Stimulated activated CD4-positive, alpha-beta T cell treated with anti-CD3 and anti-CD28 coated beads, Interleukin-4, amount 100 ng/mL, for 24 hours (primary cell): ENCODE measurements around the gene LRRC17.

ENCODE experiments used
- DNase-seq: peaks from one replicate; pipeline ENCODE4 v3.0.0-alpha.2; 2020

The LRRC17 gene, protein sequence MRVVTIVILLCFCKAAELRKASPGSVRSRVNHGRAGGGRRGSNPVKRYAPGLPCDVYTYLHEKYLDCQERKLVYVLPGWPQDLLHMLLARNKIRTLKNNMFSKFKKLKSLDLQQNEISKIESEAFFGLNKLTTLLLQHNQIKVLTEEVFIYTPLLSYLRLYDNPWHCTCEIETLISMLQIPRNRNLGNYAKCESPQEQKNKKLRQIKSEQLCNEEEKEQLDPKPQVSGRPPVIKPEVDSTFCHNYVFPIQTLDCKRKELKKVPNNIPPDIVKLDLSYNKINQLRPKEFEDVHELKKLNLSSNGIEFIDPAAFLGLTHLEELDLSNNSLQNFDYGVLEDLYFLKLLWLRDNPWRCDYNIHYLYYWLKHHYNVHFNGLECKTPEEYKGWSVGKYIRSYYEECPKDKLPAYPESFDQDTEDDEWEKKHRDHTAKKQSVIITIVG

DNA sequence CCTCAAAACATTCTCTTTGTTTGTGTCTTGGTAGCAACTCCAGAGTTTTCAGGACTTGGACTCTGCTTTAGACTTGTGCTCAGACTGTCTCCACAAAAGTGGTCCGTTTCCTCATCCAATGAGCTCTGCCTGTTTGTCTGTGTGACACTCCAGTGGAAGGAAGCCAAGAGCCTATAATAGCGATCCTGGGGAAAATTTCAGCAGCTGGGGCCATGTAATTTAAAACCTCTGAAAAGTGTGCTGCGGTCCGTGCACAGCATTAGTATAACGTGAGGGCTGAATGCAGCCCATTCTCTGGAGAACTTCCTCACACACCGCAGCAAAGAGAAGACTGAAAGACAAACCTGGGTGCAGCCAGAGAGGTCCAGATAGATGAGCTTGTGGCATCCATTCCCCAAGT is at the start of gene LRRC17:
TSS of gene LRRC17 (plus strand) at position 259 of the 400 bp plus-strand sequence. CDS start 20,914 bp downstream, outside the sequence.
- DNase-seq, result no peak

DNA sequence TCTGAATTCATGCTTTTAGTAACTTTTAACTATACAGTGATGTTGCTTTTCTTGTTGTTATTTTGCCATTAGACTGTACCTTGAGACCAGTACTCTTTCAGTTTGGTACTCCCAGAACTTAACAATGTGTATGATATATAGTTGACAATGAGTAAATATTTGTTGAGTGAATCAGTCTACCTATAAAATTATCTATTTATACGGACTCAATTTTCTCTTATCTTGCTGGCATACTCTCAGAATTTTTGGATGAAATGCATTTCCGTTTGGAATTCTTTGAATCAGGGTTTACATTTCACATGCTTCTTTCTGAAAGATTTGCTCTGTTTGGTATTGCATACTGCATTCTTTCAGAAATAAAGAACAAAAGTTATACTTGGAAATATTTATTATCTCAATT is 47.8 kb upstream of the LRRC17 start:
- DNase-seq, result no peak

DNA sequence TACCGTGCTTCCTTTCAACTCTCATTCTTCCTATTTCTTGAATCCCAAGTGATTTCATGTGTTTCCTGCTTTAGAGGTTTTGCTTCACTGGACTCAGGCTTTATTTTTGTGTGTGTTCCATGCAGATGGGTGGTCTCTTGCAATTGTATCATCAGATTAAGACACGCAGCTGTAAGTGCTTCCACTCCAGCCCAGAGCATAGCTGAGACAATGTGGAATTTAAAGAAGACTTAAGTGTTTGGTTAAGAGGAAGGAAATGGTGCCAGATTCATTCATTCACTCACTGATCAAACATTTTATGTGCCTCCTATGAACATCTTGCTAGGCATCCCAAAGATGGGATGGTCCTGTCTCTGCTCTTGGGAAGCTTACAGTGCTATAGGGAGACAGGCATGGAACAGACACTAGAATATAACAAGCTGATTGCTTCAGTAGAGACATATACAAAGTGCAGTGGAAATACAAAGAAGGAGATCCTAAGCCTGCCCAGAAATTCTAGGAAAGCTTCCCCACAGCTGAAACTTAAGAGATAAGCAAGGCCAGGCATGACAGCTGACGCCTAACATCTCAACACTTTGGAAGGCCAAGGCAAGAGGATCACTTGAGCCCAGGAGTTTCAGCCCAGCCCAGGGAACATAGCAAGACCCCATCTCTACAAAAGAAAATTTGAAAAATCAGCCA is 46.1 kb upstream of the LRRC17 start:
- DNase-seq, result no peak

DNA sequence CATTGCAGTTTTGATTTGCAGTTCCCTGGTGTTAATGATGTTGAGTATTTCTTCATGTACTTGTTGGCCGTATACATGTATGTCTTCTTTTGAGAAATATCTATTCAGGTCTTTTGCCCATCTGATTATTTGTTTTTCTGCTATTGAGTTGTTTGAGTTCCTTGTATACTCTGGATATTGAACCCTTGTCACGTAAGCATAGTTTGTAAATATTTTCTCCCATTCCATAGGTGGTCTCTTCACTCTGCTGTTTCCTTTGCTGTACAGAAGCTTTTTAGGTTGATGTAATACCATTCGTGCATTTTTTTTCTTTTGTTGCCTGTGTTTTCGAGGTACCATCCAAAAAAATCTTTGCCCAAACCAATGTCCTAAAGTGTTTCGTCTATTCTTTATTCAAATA is 43.6 kb upstream of the LRRC17 start:
- no peak for DNase-seq

DNA sequence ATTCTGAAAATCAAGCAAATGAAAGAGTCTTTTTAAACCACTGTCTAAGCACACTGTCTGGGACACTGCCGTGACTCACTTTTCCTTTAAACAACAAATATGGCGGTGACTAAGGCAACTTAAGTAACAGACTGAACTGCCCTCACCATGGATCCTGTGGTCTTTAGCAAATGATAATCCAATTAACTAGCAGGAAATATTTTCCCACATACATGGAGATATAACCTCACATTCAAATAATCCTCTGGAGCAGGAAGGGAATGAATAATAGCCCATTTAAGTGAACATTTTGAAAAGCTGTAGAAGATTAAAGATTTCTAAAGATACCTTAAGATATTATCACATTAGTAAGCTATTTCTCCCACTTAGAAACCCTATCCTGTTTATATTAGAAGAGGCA is 40.3 kb upstream of the LRRC17 start:
- no peak for DNase-seq

DNA sequence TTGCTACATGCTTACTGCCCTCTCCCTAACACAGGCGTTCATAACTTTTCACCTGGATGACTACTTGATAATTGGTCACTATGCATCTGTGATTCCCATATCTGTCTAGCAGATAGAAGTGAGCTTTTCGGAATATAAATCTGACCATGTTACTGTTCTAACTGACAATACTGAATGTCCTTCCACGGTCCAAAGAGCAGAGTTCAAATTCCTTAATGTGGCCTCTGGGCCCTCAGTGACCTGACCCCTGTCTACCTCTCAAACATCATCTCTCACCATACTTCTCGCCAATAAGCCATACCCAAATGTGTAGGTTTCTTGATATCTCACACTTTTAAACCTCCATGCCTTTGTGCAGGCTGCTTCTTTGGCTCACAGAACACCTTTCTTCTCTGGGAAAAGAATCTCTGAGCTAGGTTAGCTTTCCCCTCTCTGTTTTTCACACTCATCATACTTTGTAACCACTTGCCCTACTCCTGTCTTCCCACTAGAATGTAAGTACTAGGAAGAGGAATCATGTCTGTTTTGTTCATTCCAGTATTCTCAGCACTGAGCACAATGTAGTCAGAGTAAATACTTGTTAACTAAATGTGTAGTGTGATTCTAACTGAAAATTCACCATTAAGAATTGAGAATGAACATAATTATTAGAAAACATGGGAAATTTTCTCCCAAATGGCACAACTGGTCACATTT is 39.2 kb upstream of the LRRC17 start:
- DNase-seq, result no peak

DNA sequence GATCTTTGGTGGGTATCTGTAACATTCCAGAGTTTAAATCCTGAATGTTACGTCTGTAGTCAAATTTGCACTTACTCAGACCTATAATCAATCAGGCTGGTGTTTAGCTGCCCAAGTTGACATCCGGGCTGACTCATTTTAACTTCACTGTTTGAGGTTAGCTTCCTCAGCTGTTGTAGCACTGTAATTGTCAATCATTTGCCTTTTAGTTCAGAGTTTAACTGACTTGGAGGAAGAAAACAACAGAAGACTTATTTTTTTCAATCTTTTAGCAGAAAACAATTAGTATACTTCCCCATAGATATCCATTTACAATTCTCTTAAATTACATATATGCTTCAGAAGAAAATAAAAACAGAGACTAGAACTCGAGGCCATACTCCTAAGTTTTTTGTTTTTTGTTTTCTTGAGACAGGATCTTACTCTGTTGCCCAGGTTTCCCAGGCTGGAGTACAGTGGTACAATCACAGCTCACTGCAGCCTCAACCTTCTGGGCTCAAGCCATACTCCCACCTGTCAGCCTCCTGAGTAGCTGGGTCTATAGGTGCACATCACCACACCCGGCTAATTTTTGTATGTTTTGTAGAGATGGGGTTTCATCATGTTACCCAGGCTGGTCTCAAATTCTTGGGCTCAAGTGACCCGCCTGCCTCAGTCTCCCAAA is 38.5 kb upstream of the LRRC17 start:
- DNase-seq, result peak; percentile 7

DNA sequence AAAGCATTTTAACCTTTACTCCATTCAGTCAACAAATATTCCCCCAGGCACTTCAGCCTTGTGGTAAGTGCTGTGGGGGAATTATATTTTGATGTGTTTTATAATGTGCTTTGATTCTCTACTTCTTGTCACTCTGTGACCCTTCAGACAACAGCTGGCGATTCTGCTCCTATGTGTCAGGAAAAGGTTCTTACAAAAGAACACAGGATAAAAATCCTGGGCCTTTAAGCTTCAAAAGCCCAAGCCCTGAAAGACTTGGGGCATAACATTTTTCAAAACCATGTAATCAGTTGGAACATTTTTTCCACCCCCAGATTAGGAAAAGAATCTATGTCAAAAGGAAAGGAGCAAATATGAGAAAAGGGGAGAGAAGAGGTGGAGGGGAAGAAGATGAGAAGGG is 37.8 kb upstream of the LRRC17 start:
- no peak for DNase-seq

DNA sequence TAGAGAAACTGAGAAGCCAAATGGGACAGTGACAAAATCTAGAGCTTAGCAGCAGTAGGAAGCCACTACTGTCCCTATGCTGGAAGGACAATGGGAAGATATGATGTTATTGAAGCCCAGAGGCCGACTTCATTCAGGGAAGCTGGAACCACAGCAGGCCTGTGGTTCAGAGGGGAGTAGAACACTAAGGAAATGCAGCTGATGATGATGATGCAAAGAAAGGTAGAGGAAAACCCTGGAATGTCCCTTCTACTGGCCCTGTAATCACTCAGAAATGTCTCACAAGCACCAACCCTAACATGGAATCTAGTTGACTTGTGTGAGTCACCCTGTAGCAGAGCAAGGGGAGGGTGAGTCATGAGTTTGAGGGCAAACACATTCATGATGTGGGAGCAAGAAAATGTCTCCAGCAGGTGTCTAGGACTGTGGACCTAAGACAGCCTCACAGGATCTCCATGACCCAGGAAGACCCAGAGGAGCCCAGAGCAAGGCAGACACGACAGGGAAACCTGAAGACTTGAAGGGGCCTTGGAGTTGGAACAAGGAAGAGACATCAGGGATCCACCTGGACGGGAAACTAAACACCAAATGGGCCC is 37.0 kb upstream of the LRRC17 start:
- DNase-seq, result peak; percentile 39

DNA sequence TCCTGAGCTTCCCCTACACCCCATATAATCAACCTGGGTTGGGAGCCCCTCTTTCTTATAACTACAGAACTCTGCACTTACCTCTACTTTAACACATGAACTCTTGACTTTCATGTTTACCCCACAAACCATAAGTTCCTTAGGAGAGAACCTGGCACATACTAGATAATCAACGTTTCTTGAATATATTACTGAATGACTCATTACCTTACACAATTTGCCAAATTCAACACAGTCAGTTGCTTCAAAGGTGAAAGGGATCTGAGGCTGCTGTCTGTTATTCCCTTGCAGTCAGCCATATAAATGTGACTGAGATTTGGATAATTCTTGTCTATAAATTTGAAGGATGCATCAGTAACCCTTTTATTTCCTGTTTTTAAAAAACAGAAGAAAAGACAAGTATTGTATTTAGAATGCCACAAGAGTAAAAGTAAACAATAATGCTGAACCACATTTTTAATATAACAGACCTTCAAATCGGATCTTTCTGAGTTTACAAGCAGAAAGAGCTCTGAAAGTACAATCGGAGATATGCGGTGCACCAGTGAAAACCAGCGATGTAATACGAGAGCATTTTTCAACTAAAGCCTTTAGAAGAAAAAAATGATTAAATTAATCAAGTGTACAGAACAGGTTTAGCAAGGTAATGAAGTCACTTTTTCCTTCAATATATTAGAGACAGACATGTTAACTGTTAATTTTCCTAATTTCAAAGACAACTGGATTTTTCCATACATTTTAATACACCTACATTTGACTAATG is 29.5 kb upstream of the LRRC17 start:
- no peak for DNase-seq

DNA sequence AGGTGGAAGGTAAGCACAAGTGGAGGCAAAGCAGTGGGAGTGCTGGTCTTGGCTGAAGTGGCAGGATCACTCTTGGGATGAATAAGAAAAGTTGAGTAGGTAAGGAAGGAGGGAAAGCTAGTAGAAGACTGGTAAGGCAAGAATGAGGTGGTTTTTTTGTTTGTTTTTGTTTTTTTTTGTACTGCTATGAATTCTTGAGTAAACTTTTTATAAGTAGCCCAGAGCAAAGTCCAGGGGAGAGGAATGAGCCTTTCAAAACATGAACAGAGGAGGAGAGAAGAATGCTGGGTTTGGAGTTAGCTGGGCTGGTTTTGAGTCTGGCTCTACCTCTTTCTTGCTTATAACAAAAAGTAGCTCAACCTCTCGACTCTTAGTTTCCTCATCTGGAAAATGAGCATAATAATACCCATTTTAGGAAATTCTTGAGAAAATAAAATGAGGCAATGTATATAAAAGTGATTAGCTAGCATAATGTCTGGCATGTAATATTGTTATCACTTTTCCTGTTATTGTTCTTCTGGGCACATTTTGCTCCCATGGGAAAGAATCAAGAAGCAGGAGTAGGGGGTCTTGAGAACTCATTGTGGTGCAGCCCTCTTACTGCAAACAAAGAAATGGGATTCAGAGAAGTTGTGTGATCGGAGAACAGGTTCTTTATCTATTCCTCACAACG is 24.1 kb upstream of the LRRC17 start:
- DNase-seq, result no peak

DNA sequence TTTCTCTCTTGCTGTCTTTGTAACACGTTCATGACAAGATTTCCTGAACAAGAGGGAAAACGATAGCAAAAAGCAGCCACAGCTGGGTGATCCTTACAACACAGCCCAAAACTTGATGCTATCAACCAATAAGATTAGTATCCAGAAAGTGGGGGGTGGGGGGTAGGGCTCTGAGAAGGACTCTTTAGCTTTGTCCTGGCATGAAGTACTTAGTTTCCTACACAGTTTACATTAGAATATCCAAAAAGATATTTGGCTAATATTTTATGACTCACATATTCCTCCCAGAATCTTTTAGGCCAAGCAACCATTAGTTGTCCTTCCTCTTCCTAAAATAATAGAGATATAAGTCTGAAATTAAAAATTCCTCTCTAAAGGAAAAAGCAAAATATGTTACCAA is 22.9 kb upstream of the LRRC17 start:
- DNase-seq, result no peak

DNA sequence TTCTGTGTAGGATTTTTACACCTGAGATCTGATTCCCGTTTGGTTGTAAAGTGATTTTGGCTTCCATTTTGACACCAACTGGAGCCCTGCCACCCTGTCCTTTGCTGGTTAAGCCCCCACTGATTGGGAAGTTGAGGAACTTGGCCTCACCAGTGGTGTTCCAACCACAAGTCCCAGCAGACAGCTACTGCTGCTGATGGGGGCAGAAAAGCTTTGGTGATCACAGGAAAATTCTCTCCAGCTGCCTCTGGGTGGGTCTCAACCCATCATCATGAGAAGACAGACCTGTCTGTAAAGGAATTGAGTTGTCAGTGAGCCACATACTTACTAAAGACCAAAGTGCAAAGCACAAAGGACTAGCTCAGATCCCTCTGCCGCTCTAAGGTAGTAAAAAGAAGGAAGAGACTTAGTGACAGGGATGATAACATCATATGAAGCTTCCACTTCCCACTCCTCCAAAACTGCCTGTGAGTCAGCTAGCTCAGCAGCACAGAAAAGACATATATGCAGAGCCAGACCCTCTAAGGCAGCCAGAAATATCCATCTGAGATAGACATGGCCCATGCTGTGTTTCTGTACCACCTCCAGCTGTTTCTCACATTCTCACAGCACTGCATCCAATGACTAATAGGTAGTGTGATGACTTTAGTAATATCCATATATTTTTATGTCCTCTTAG is 22.4 kb upstream of the LRRC17 start:
- no peak for DNase-seq

DNA sequence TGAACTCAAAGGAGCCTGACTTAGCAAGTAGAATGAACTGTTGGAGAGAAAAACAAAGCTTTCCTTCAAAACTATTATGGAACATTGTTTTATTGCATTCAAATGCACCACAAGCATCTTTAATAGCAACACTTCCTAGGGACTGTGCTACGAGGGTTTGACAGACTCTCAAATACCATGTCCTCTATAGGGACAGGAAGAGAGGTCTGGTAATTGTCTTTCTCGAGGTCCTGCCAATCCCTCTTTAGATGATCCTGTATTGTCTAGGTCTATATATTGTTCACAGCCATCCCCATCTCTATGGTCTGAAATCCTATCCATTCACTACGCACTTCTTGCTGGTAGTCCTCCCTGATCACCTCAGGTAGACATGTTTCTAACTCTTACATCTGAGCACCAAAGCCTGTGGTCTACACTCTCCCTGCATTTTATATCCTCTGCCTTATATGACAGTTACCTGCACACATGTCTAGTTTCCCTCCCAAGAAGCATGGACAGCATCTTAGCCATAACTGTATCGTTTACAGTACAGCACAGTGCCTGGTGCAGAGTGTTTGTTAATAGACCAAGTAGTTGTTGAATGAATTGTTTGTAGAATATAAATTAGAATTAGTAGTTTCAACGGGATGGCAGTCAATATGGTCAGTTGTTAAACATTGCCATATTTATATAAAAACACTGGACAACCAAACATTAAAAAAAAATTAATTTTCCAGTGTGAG is 21.7 kb upstream of the LRRC17 start:
- no peak for DNase-seq

DNA sequence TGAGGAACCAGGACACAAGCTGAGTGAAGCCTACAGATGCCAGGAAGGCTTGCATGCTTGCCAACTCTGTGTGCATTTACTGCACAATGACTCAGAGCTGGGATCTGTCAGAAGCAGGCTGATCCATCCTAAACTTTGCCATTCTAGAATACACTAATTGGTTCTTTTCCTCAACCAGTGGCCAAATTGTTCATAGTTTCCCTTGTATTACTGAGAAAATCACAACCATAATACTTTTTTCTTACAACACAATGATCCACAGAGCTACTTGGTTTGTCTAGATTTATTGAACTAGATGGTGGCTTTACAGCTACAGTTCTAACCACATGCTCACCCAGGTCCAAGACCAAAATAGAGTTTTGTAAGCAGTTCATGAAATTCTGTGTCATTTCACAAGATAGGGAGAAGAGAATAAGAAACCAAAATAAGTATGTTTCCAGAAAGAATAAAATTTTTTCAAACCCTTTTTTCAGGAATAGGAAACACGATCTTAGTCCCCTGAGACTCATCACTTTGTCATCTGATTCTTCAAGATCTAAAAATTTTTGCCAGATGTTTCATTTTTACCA is 21.0 kb upstream of the LRRC17 start:
- no peak for DNase-seq

DNA sequence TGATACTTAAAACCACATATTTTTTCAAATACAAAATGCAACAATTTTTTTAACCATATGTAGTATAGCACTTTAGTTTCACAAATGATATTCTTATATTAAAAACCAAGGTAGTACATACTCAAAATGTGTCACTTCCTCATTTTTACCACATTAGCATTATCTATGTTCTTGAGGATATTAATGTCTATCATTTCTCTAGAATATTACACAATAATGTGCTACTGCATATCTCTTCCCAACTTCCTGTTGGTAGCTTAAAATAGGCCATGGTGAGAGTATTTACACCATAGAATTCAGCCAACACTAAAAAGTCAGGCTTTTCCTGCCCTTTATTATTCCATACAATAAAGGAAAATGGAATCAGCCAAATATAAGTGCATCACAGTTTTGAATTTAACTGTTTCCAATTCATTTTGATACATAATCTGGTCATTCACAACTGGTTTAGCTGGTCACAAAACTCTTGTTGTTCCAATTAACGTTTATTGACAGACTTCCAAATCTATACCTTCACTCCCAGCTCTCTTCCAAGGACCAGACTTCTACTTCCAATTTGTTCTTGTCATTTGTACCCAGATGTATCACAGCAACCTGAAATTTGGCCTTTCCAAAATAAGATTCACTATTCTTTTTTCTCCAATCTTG is 20.0 kb upstream of the LRRC17 start:
- no peak for DNase-seq

DNA sequence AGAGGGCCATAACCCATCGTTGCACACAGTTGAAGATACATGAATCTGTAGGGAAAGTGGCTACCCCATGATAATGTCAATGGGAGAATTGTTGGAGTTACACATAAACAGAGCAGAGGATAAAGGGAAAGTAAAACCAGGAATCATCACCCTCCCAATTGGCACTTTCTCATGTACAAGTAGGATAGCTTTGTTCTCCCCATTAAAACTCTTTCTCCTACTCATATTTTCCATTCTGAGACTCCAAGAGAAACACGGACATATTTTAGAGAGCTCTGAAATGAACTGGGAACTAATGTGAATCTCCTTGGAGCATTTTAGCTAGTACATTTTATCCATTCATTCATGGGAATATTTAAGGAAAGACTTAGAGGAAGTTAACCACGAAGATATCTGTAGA is 17.2 kb upstream of the LRRC17 start:
- no peak for DNase-seq

DNA sequence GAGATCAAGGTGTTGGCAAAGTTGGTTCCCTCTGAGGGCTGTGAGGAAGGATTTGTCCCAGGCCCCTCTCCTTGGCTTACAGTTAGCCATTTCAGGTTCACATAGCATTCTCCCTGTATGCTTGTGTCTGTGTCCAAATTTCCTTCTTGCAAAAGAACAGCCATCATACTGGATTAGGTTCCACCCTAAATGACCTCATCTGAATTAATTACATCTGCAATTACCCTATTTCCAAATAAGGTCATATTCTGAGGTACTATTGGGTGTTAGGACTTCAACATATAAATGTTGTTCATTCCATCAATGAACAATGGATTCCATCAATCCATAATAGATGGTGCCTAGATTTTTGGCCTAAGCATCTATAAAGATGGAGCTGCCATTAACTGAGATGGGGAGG is 16.2 kb upstream of the LRRC17 start:
- no peak for DNase-seq

DNA sequence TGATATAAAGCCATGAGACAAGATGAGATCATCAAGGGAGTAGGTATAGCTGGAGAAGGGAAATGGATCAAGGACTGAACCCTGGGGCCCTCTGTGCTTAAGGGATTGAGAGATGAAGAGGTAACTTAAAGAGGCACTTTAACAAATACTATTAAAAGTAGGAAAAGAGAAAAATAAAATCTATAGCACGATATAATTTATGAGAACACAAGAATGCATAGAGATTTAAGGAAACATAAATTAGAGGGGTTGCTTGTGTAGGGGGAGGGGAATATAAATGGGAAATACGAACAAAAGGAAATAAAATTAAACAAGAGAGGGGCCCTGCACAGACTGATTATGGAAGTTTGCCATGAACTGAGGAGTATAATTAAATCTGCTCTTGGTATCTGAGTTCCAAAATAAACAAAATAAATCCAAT is 15.6 kb upstream of the LRRC17 start:
- no peak for DNase-seq
